Lower lobe of right lung (tissue), 2 donors: ENCODE results near the gene MYH4. TPM values are rescaled to one million over a fixed set of nuclear protein-coding genes. Genes with fewer than 3 reads are reported as not detected.

Experiments
- ATAC-seq, 2 donors: fragments of 200-7000 bp; cut with Tn5 transposase; one replicate each; pipeline ENCODE4 v1.9.1; 2020 to 2022; ENCODE audit warnings: mild to moderate bottlenecking in 2 of 2, moderate library complexity in 2 of 2
- DNase-seq: peaks from one replicate; pipeline ENCODE4 v3.0.0-alpha.2; 2020
- H3K27ac ChIP-seq: fragments of 200-600 bp; one replicate; pipeline ENCODE4 v1.8.0; 2022
- H3K27me3 ChIP-seq: fragments of 200-600 bp; one replicate; pipeline ENCODE4 v1.8.0; 2022; ENCODE audit warnings: low read depth
- H3K36me3 ChIP-seq: fragments of 200-600 bp; one replicate; pipeline ENCODE4 v1.8.0; 2022; ENCODE audit warnings: mild to moderate bottlenecking
- H3K4me1 ChIP-seq: fragments of 200-600 bp; one replicate; pipeline ENCODE4 v1.8.0; 2022
- H3K4me3 ChIP-seq: fragments of 200-600 bp; one replicate; pipeline ENCODE4 v1.8.0; 2022; ENCODE audit warnings: mild to moderate bottlenecking
- H3K9me3 ChIP-seq: fragments of 200-600 bp; one replicate; pipeline ENCODE4 v1.8.0; 2022
- intact Hi-C: fragments of 100-400 bp; cut with DNase I; formaldehyde crosslinking; loops from one replicate; pipeline ENCODE4 v1.11.0; 2022
- total RNA-seq: library from RNA; stranded (reverse); fragmentation: NEBNext Ultra II Directional; extraction: Animal tissue kit (Norgen Biotek cat#: 25700); gene quantifications from one replicate; pipeline ENCODE4 v1.2.1, GENCODE V29; 2021
- TF ChIP-seq, protein P1 (sequence below): fragments of 200-600 bp; IDR thresholded peaks from one replicate; pipeline ENCODE4 v1.8.0; 2022; ENCODE audit warnings: antibody characterized with exemption, mild to moderate bottlenecking
- donor health status: DM: no; HTN: yes; CAD: no; lungs with severe emphysema.

Gene MYH4
- total RNA-seq, 1 donor from 2014 or later = not detected

GRCh38 chr17:10471858-10472257, 2.5 kb upstream of the MYH4 start:
- Histone ChIP-seq H3K27ac (no peak overlapping the region), H3K4me3 (no peak overlapping the region), H3K4me1 (no peaks in the 10 kb centered on the region), H3K27me3 (no peaks in the 10 kb centered on the region), H3K9me3 (no peaks in the 10 kb centered on the region), H3K36me3 (no peaks in the 10 kb centered on the region)
- DNase-seq (no peak), ATAC-seq (no peak)
- TF ChIP-seq, protein P1, sequence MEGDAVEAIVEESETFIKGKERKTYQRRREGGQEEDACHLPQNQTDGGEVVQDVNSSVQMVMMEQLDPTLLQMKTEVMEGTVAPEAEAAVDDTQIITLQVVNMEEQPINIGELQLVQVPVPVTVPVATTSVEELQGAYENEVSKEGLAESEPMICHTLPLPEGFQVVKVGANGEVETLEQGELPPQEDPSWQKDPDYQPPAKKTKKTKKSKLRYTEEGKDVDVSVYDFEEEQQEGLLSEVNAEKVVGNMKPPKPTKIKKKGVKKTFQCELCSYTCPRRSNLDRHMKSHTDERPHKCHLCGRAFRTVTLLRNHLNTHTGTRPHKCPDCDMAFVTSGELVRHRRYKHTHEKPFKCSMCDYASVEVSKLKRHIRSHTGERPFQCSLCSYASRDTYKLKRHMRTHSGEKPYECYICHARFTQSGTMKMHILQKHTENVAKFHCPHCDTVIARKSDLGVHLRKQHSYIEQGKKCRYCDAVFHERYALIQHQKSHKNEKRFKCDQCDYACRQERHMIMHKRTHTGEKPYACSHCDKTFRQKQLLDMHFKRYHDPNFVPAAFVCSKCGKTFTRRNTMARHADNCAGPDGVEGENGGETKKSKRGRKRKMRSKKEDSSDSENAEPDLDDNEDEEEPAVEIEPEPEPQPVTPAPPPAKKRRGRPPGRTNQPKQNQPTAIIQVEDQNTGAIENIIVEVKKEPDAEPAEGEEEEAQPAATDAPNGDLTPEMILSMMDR = no peak
- intact Hi-C loops = no loop called here

DNA sequence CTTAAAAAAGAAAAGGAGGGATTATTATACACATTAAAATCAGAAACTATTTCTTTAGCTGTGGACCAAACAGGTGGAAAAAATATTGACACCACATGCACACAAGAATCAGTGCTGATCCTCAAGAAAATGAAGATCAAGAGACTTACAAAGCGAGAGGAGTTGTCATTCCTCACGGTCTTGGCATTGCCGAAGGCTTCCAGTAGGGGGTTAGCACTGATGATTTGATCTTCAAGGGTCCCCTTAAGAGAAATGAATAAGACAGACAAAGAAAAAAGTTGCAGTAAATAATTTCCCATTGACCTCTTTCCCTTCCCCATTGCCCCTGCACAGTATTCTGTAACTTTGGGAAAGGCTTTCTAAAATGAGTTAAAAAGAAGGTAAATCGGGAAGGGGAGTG, 6.0 kb downstream of the MYH4 start:
- Histone ChIP-seq H3K4me3 (no peak overlapping the region), H3K9me3 (no peaks in the 10 kb centered on the region), H3K36me3 (no peaks in the 10 kb centered on the region), H3K4me1 (no peaks in the 10 kb centered on the region), H3K27ac (no peak overlapping the region), H3K27me3 (no peaks in the 10 kb centered on the region)
- intact Hi-C loops = no loop called here
- TF ChIP-seq, protein P1 = no peak
- DNase-seq = no peak
- ATAC-seq = no peak

GRCh38 chr17:10460062-10460461, 9.3 kb downstream of the MYH4 start:
- no peaks in the 10 kb centered on the region for H3K9me3 ChIP-seq

GRCh38 chr17:10458701-10459100, 10.7 kb downstream of the MYH4 start:
- ATAC-seq (no peak), DNase-seq (no peak)
- TF ChIP-seq, protein P1 = no peak
- no peaks in the 10 kb centered on the region for H3K27me3 ChIP-seq
- H3K4me1 ChIP-seq = no peaks in the 10 kb centered on the region
- intact Hi-C loops = no loop called here
- H3K36me3 ChIP-seq = no peaks in the 10 kb centered on the region
- no peaks in the 10 kb centered on the region for H3K9me3 ChIP-seq
- no peak overlapping the region for H3K4me3 ChIP-seq
- no peak overlapping the region for H3K27ac ChIP-seq

More at GRCh38 chr17:10460062-10460461, 9.3 kb downstream of the MYH4 start:
- TF ChIP-seq, protein P1 = no peak
- H3K4me3 ChIP-seq = no peak overlapping the region
- H3K4me1 ChIP-seq = no peaks in the 10 kb centered on the region
- intact Hi-C loops = no loop called here
- no peaks in the 10 kb centered on the region for H3K27me3 ChIP-seq
- no peak overlapping the region for H3K27ac ChIP-seq
- DNase-seq = no peak
- no peaks in the 10 kb centered on the region for H3K36me3 ChIP-seq
- no peak for ATAC-seq

DNA sequence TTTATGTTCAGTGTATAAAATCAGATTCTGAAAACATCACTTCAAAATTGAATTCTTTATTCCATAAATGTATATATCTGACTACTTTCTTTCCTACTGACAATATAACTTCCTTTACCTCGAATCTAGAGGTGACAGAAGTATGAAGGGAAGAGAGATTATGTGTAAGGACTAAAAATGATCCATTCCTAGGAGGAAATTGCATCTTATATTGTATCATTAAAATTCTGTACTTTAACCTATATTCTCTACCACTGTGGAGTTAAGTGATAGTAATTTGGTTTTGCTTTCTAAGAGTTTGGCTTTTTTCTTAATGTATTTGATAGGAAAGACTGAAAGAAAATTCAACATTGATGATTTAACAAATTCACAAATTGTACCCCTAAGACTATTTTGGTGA, 11.4 kb downstream of the MYH4 start:
- ATAC-seq (no peak), DNase-seq (no peak)
- H3K36me3 ChIP-seq = no peaks in the 10 kb centered on the region
- no peaks in the 10 kb centered on the region for H3K27me3 ChIP-seq
- no peak overlapping the region for H3K4me3 ChIP-seq
- TF ChIP-seq, protein P1 = no peak
- intact Hi-C loops = no loop called here
- H3K27ac ChIP-seq = no peak overlapping the region
- H3K9me3 ChIP-seq = no peaks in the 10 kb centered on the region
- H3K4me1 ChIP-seq = no peaks in the 10 kb centered on the region
